B cell (primary cell): ENCODE results near the gene TAS1R2.

Experiments
- CTCF ChIP-seq: fragments of 200-600 bp; IDR thresholded peaks from one replicate; pipeline ENCODE4 v1.8.0; 2022; ENCODE audit warnings: antibody characterized with exemption, mild to moderate bottlenecking
- EZH2 ChIP-seq: IDR thresholded peaks from 2 replicates; pipeline ENCODE4 v1.6.1; 2012; ENCODE audit warnings: borderline replicate concordance, low read depth, mild to moderate bottlenecking, moderate library complexity, low read length; ENCODE audit not compliant: insufficient read depth, poor library complexity, severe bottlenecking

- peak; percentile 65 for TF ChIP-seq CTCF
- no peak for TF ChIP-seq EZH2
Observed at GRCh38 chr1:18884419-18884717, 24.9 kb upstream of the TAS1R2 start.
